ENCODE data around the gene DNAJB2. TPM values are rescaled to one million over a fixed set of nuclear protein-coding genes. Genes with fewer than 3 reads are reported as not detected.
A peak's percentile ranks its signal among the peaks of the same experiment; 100 is the strongest.

The DNAJB2 gene
- polyA plus RNA-seq, 3 donors = 1.7 to 55.4 (median 1.9) TPM

DNA sequence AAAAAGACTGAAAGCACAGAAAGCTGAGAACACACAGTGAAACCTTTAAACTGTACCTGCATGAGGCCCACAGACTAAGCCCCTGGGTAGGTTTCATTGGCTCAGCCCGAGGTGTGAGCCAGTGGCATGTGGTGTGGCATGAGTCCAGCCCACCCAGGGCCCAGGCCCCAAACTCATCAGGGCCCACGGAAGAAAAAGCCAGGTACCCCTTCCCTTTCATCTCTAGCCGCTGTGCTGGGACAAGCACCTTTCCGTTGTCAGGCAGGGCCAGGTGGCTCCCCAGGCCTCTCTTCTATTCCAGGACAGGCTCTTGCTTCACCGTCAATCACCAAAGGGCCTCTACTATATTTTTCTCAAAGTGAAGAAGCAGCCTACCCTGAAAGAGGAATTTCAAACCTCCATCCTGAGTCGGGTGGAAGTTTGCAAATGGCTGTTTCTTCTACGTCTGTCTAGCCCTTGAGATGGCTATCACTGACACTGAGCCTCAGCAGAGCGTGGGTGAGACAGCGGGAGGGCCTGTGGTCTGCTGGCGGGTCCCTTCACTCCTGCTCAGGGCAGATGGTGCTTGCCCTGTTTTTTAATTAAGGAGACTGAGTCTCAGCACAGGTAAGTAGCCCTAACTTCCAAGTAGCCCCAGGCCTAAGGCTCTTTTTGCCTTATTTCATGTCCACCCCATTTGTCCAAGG is 8.6 kb downstream of the DNAJB2 start:
- Histone ChIP-seq H3K9ac (ENCODE audit: insufficient read depth, low read length, poor library complexity, severe bottlenecking) (no peak overlapping the region), H3K4me2 (replicated peaks; ENCODE audit: extremely low read depth, low read length, poor library complexity, severe bottlenecking) (no peak overlapping the region), H3K4me3 (replicated peaks in 1 of 3; ENCODE audit: low read depth in 2 of 3, low read length in 3 of 3) (no peak overlapping the region), H3K4me1 (ENCODE audit: control insufficient read depth in 1 of 2, insufficient read depth in 2 of 2, low read length in 2 of 2) (no peaks in the 10 kb centered on the region), H4K20me1 (ENCODE audit: insufficient read depth, low read length) (peaks cover 5% of the 10 kb centered on the region), H3K36me3 (replicated peaks in 1 of 2; ENCODE audit: control insufficient read depth in 1 of 2, insufficient read depth in 2 of 2, low read length in 2 of 2) (peaks cover 31 to 34% of the 10 kb centered on the region in 2 donors), H3K27ac (ENCODE audit: low read depth in 1 of 2, low read length in 2 of 2) (no peak overlapping the region), H3K9me3 (replicated peaks in 1 of 2; ENCODE audit: control insufficient read depth in 1 of 2, insufficient read depth in 1 of 2, low read length in 2 of 2) (no peaks in the 10 kb centered on the region), H3K27me3 (ENCODE audit: control insufficient read depth in 2 of 2, insufficient read depth in 2 of 2, low read length in 2 of 2) (no peaks in the 10 kb centered on the region), H3K79me2 (ENCODE audit: insufficient read depth, low read length) (no peaks in the 10 kb centered on the region), H2AFZ (ENCODE audit: insufficient read depth, low read depth, low read length, poor library complexity, severe bottlenecking) (no peak overlapping the region)
- peaks cover 1 to 11% (median 8%) of the 10 kb centered on the region in 3 donors for H3K27me3 Mint-ChIP-seq (ENCODE audit: low read depth in 3 of 3)
- H3K9me3 Mint-ChIP-seq = peaks cover 0 to 1% (median 0%) of the 10 kb centered on the region in 7 donors
- 72% methylated on average over 8 of the region's 10 CpGs for WGBS (ENCODE audit: insufficient coverage)
- H3K27ac Mint-ChIP-seq = peak overlapping the region in 1 of 7 donors; percentile 57
- no peak for DNase-seq
- H3K4me1 Mint-ChIP-seq = peaks cover 2% of the 10 kb centered on the region
- TF ChIP-seq, protein P1, sequence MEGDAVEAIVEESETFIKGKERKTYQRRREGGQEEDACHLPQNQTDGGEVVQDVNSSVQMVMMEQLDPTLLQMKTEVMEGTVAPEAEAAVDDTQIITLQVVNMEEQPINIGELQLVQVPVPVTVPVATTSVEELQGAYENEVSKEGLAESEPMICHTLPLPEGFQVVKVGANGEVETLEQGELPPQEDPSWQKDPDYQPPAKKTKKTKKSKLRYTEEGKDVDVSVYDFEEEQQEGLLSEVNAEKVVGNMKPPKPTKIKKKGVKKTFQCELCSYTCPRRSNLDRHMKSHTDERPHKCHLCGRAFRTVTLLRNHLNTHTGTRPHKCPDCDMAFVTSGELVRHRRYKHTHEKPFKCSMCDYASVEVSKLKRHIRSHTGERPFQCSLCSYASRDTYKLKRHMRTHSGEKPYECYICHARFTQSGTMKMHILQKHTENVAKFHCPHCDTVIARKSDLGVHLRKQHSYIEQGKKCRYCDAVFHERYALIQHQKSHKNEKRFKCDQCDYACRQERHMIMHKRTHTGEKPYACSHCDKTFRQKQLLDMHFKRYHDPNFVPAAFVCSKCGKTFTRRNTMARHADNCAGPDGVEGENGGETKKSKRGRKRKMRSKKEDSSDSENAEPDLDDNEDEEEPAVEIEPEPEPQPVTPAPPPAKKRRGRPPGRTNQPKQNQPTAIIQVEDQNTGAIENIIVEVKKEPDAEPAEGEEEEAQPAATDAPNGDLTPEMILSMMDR (IDR thresholded peaks at IDR 0.05) = no peak
- no peak overlapping the region for H3K4me3 Mint-ChIP-seq
- H3K36me3 Mint-ChIP-seq = peaks cover 34 to 35% of the 10 kb centered on the region in 2 donors
- intact Hi-C loops (cut with micrococcal nuclease) = no loop called here

DNA sequence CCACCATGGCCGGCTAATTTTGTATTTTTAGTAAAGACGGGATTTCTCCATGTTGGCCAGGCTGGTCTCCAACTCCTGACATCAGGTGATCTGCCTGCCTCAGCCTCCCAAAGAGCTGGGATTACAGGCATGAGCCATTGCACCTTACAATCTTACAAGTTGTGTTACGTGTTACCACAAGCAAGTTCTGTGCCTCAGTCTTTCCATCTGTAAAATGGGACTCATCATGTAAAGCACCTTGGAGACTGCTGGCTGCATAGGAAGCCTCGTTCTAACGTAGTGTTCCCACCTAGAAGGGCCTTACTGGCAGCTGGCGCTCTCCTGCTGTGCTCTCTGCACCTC is 10.0 kb downstream of the DNAJB2 start:
- Histone ChIP-seq H3K79me2 (ENCODE audit: insufficient read depth, low read length) (no peaks in the 10 kb centered on the region), H3K9ac (ENCODE audit: insufficient read depth, low read length, poor library complexity, severe bottlenecking) (no peak overlapping the region), H4K20me1 (ENCODE audit: insufficient read depth, low read length) (peaks cover 5% of the 10 kb centered on the region), H3K4me1 (ENCODE audit: control insufficient read depth in 1 of 2, insufficient read depth in 2 of 2, low read length in 2 of 2) (peaks cover 2 to 3% of the 10 kb centered on the region in 2 donors), H3K27ac (ENCODE audit: low read depth in 1 of 2, low read length in 2 of 2) (no peak overlapping the region), H3K36me3 (replicated peaks in 1 of 2; ENCODE audit: control insufficient read depth in 1 of 2, insufficient read depth in 2 of 2, low read length in 2 of 2) (peaks cover 17 to 20% of the 10 kb centered on the region in 2 donors), H2AFZ (ENCODE audit: insufficient read depth, low read depth, low read length, poor library complexity, severe bottlenecking) (no peak overlapping the region), H3K9me3 (replicated peaks in 1 of 2; ENCODE audit: control insufficient read depth in 1 of 2, insufficient read depth in 1 of 2, low read length in 2 of 2) (no peaks in the 10 kb centered on the region), H3K4me3 (replicated peaks in 1 of 3; ENCODE audit: low read depth in 2 of 3, low read length in 3 of 3) (no peak overlapping the region), H3K4me2 (replicated peaks; ENCODE audit: extremely low read depth, low read length, poor library complexity, severe bottlenecking) (no peak overlapping the region), H3K27me3 (ENCODE audit: control insufficient read depth in 2 of 2, insufficient read depth in 2 of 2, low read length in 2 of 2) (peaks cover 0 to 8% of the 10 kb centered on the region in 2 donors)
- Mint-ChIP-seq H3K4me1 (peaks cover 5% of the 10 kb centered on the region), H3K4me3 (no peak overlapping the region), H3K27ac (no peak overlapping the region), H3K27me3 (ENCODE audit: low read depth in 3 of 3) (peaks cover 4 to 24% (median 17%) of the 10 kb centered on the region in 3 donors), H3K36me3 (peaks cover 20% of the 10 kb centered on the region in 2 donors), H3K9me3 (peaks cover 0 to 2% (median 0%) of the 10 kb centered on the region in 7 donors)
- TF ChIP-seq, protein P1 (IDR thresholded peaks at IDR 0.05) = no peak
- WGBS (ENCODE audit: insufficient coverage) = 95% methylated on average over 6 of the region's 6 CpGs
- no peak for DNase-seq
- intact Hi-C loops (cut with micrococcal nuclease) = no loop called here

All from CD14-positive monocyte (primary cell).